ENCODE data around the gene SNAI3. TPM values are rescaled to one million over a fixed set of nuclear protein-coding genes. Genes with fewer than 3 reads are reported as not detected.

SNAI3 gene
- total RNA-seq, 4 donors from 2014 or later: 0.94 to 2.0 (median 1.5) TPM

DNA sequence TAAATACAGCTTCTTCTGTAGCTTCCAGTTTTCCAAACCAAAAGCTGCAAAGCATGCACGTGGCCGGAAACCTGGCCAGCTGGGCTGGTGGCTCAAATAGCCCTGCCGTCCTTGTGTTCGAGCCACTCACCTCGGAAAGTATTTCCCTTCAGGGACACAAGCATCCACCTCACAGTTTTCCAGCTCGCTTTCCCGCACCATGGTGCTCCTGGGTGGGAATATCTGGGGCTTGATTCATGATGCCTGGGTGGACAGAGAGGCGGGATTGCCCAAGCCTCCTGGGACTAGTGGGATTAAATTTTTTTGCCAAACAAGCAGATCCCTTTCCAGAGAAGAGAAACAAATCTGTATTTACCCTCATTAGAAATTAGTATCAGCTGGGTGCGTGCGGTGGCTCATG, 16.3 kb downstream of the SNAI3 start:
- TF ChIP-seq, protein P1, sequence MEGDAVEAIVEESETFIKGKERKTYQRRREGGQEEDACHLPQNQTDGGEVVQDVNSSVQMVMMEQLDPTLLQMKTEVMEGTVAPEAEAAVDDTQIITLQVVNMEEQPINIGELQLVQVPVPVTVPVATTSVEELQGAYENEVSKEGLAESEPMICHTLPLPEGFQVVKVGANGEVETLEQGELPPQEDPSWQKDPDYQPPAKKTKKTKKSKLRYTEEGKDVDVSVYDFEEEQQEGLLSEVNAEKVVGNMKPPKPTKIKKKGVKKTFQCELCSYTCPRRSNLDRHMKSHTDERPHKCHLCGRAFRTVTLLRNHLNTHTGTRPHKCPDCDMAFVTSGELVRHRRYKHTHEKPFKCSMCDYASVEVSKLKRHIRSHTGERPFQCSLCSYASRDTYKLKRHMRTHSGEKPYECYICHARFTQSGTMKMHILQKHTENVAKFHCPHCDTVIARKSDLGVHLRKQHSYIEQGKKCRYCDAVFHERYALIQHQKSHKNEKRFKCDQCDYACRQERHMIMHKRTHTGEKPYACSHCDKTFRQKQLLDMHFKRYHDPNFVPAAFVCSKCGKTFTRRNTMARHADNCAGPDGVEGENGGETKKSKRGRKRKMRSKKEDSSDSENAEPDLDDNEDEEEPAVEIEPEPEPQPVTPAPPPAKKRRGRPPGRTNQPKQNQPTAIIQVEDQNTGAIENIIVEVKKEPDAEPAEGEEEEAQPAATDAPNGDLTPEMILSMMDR (IDR thresholded peaks at IDR 0.05; ENCODE audit: low read depth): no peak

DNA sequence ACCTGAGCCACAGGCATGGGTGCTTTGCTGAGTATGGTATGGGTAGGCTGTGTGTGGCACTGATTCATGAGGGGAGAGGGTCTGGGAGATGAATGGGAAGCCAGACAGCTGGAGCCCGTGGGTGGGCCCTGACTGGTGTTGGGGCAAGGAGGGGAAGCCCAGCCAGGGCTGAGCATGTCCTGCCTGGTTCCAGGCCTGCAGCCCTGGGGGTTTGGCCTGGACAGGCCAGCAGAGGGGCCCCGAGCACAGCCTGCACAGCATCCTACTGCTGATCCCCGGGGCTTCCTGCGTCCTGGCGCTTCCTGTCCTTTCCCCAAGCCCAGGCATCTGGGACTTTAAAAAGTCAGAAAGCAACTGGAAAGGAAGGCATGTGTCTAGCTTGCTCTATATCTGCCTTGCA, 18.8 kb downstream of the SNAI3 start:
- TF ChIP-seq, protein P1 (IDR thresholded peaks at IDR 0.05; ENCODE audit: low read depth): no peak

DNA sequence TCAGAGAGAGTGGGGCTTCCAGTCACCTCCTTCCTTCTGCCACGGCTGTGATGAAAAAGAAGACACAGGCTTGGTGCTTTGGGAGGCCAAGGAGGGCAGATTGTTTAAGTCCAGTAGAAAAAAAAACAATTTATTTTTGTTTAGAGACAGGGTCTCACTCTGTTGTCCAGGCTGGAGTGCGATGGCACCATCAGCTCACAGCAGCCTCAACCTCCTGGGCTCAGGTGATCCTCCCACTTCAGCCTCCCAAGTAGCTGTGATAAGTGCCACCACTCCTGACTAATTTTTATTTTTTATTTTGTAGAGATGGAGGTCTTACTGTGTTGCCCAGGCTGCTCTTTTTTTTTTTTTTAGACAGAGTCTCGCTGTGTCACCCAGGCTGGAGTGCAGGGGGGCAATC, 20.7 kb downstream of the SNAI3 start:
- TF ChIP-seq, protein P1 (IDR thresholded peaks at IDR 0.05; ENCODE audit: low read depth): no peak

DNA sequence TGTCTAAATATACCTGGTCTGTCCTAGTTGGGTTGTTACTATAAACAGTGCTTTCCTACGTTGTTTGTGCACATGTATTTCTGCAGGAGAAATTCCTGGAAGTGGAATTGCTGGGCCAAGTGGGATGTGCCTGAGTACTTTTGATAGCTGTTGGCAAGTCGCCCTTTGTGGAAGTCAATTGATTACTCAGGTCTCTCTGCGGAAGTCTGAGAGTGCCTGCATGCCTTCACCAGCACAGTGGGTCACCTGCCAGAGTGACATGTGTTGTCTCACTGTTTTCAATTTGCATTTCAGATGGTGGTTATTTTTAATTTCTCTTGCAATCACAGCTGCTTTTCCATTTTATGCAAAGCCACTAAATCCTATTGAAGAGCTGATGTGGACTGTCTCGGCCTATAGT, 21.2 kb downstream of the SNAI3 start:
- TF ChIP-seq, protein P1 (IDR thresholded peaks at IDR 0.05; ENCODE audit: low read depth): no peak

DNA sequence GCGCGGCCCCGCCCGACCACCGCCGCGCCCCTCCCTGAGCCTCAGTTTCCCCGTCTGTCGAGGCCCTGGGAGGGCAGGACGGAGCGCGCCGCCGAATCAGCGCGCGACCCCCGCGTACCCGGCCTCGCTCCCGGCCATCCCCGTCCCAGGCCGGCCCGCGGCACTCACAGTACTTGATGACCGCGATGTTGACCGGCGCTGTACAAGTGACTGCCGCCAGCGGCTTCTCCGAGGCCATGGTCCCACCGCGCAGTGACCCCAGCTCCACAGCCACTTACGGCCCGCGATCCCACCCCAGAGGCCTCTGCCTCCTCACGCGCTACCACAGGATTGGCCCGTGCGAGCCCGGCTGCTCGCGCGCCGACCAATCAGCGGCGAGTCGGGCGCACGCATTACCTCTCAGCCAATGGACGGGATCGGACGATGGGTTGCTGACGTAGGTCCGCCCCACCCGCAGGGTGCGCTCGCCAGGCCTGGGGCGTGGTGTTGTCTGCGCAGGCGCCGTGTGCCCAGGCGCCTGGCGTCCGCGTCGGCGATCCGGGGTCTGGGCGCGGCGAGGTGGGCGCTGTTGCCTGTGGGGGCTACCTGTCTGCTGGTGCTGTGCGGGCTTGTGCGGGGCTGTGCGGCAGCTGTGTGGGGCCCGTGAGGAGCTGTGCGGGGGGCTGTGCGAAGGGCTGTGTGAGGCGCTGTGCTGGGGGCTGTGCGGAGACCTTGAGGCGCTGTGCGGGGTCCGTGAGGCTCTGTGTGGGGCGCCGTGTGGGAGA, 23.3 kb downstream of the SNAI3 start, which contains the start of gene MVD:
Gene MVD, minus strand, starts transcription at position 249 of the 764 bp plus-strand sequence. Its CDS starts 11 bp downstream, at position 238.
- TF ChIP-seq, protein P1 (IDR thresholded peaks at IDR 0.05; ENCODE audit: low read depth): no peak

DNA sequence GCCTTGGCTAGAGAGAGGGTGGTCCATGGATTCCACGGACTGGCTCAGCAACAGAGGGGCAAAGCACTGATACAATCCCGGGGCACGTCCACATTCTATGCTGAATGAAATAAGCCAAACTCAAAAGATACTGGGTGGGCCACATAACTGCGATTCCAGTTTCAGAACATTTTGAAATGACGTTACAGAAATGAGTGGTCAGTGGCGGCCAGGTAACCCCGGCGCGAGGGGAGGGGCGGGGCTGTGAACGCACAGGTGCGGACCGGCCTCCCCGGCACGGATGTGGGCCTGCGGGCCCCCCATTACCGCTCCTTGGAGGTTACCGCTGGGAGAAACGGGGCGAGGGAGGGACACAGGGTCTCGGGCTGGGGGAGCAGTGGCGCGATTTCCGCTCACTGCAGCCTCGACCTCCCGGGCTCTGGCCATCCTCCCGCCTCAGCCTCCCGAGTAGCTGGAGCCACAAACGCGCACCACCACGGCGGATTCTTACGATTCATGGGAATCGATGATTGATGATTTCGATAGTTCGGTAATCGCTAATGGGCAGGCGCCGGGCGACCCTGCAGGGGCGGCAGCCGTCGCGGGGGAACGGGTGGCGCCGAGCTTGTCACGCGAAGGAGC, 24.0 kb downstream of the SNAI3 start:
- TF ChIP-seq, protein P1 (IDR thresholded peaks at IDR 0.05; ENCODE audit: low read depth): no peak

DNA sequence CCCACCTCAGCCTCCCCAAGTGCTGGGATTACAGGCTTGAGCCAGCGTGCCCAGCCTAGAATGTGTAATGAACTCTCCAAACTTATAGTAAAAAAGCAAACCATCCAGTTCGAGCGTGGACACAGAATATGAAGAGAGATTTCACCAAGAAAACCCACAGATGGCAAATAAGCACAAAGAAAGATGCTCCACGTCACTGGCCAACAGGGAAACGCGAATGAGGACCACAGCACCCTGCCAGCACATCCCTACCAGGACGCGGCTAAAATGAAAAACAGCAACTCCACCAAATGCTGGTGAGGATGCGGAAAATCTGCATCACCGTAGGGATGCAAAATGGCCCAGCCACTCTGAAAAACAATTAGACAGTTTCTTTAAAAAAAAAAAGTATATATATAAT, 24.8 kb downstream of the SNAI3 start:
- TF ChIP-seq, protein P1 (IDR thresholded peaks at IDR 0.05; ENCODE audit: low read depth): no peak
